B cell (primary cell): ENCODE data around the gene IL19.

Experiments
- CTCF ChIP-seq: fragments of 200-600 bp; IDR thresholded peaks from one replicate; pipeline ENCODE4 v1.8.0; 2022; ENCODE audit warnings: antibody characterized with exemption, mild to moderate bottlenecking
- EZH2 ChIP-seq: IDR thresholded peaks from 2 replicates; pipeline ENCODE4 v1.6.1; 2012; ENCODE audit warnings: borderline replicate concordance, low read depth, mild to moderate bottlenecking, moderate library complexity, low read length; ENCODE audit not compliant: insufficient read depth, poor library complexity, severe bottlenecking

DNA sequence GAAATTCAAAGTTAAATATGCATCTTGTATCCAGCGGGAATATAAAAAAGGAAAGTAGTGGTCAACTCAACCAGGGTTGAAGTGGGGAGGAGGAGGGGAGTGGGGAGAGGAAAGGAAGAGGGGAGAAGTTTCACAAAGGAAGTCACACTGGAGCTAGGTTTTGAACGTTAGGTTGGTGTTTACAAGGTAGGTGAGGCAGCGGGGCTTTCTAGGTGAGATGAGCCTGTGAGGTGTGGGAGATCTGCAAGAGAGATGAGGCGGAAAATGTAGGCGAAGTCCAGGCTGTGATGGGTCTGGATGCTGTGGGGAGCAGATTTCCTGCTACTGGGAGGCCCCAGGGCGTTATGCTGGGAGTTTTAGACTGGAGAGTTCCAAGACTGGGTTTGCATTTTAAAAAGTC lies 58.7 kb downstream of the IL19 start:
- no peak for TF ChIP-seq CTCF
- no peak for TF ChIP-seq EZH2
